A673 (cell line): ENCODE data around the gene SMARCC2. TPM values are rescaled to one million over a fixed set of nuclear protein-coding genes. Genes with fewer than 3 reads are reported as not detected.

Experiments
- BruUV-seq: library from RNA; stranded (reverse); fragments of 400-500 nt; replicated peaks from 2 replicates; lab custom pipeline; 2021; lab: Mats Ljungman, UMichigan
- CTCF ChIA-PET: fragments of 300-600 bp; sonication (Branson Sonifier 250); formaldehyde crosslinking; loops from one replicate; lab custom pipeline; 2022; ENCODE audit warnings: antibody characterized with exemption; lab: Charles Lee
- POLR2A ChIA-PET: fragments of 300-600 bp; sonication (Branson Sonifier 250); formaldehyde crosslinking; loops from one replicate; lab custom pipeline; 2022; ENCODE audit warnings: antibody characterized with exemption; ENCODE audit not compliant: low non-redundant PET; lab: Charles Lee
- DNase-seq: peaks from one replicate; pipeline ENCODE4 v3.0.0-alpha.2; 2015; ENCODE audit warnings: low spot score
- H3K27ac ChIP-seq: fragments of 200-600 bp; sonication (generic); 2 replicates; pipeline ENCODE4 v1.5.1; 2016; ENCODE audit warnings: mixed run types, low read depth, mild to moderate bottlenecking, mixed read lengths, antibody characterized with exemption, low read length; ENCODE audit not compliant: poor library complexity, severe bottlenecking
- H3K27me3 ChIP-seq: fragments of 200-600 bp; sonication (generic); replicated peaks from 2 replicates; pipeline ENCODE4 v1.6.1; 2017; ENCODE audit warnings: mixed run types, low read depth, mild to moderate bottlenecking, mixed read lengths, antibody characterized with exemption, low read length; ENCODE audit not compliant: insufficient read depth, poor library complexity
- H3K36me3 ChIP-seq: fragments of 200-600 bp; sonication (generic); 2 replicates; pipeline ENCODE4 v1.6.1; 2016; ENCODE audit warnings: mixed run types, mild to moderate bottlenecking, mixed read lengths, antibody characterized with exemption, low read length; ENCODE audit not compliant: insufficient read depth, poor library complexity, severe bottlenecking
- H3K4me1 ChIP-seq: fragments of 200-600 bp; sonication (generic); 2 replicates; pipeline ENCODE4 v1.6.1; 2017; ENCODE audit warnings: mixed run types, mild to moderate bottlenecking, mixed read lengths, antibody characterized with exemption, low read length; ENCODE audit not compliant: insufficient read depth, poor library complexity, severe bottlenecking
- H3K4me3 ChIP-seq: fragments of 200-600 bp; sonication (generic); 2 replicates; pipeline ENCODE4 v1.5.1; 2016; ENCODE audit warnings: low read depth, mixed run types, mild to moderate bottlenecking, mixed read lengths, low read length; ENCODE audit not compliant: poor library complexity, severe bottlenecking
- H3K9me3 ChIP-seq: fragments of 200-600 bp; sonication (generic); 2 replicates; pipeline ENCODE4 v1.6.1; 2016; ENCODE audit warnings: mixed run types, low read depth, mild to moderate bottlenecking, mixed read lengths, antibody characterized with exemption, low read length; ENCODE audit not compliant: poor library complexity, severe bottlenecking
- EZH2 ChIP-seq: fragments of 200-600 bp; sonication (generic); IDR thresholded peaks from 2 replicates; pipeline ENCODE4 v1.6.1; 2017; ENCODE audit warnings: borderline replicate concordance, low read depth, mild to moderate bottlenecking, mixed read lengths, antibody characterized with exemption, low read length; ENCODE audit not compliant: poor library complexity, severe bottlenecking
- intact Hi-C: fragments of 100-400 bp; cut with micrococcal nuclease; formaldehyde crosslinking; loops from one replicate; pipeline ENCODE4 v1.10.0; 2022; ENCODE audit not compliant: unreplicated experiment
- total RNA-seq: library from RNA; stranded (reverse); gene quantifications from 2 replicates; pipeline ENCODE4 v1.2.3, GENCODE V29; 2021
- TF ChIP-seq, protein P1 (sequence below): fragments of 300-800, 200-600 bp; sonication (generic); conservative IDR thresholded peaks from 2 replicates; pipeline ENCODE4 v1.5.1; 2017; ENCODE audit warnings: low read depth, mild to moderate bottlenecking, antibody characterized with exemption, low read length, moderate library complexity, mixed read lengths

Gene SMARCC2
- total RNA-seq, 1 experiment from 2014 or later: 133 TPM

DNA sequence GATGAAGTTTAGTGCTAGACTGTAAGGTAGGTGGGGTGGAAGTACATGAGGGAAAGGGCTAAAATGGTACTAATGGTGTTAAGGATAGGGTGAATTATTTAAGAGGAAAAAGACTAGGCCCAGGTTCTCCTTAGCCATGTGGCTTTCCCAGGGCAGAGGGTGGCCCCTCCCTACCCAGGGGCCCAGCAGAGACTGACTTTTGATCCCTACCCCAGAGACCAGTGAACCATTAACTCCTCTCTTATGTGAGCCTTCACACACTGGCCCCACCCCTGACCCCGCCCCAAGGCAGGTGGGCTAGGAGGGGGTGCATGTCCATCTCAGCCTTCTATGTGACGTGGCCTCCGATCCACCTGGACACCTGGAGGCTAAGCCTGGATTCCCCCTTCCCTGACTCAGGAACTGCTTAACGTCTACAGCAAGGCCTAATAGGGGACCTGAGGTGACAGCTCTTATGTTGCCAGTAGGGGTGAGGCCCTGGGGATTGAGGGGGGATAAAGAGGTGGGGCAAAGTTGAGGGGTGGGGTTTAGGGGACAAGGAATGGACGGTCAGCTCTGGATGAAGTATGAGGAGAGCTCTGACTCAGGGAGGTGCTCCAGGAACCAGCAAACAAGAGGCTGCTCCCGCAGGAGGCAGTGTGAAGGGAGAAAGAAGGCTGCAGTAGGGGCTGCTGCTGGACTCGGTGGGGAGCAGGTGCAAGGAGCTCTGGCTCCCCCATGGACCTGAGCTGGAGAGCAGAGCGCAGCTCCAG, 41.3 kb upstream of the SMARCC2 start:
- CTCF ChIA-PET: no interaction called here
- no peaks in the 10 kb centered on the region for H3K36me3 ChIP-seq
- TF ChIP-seq EZH2: no peak
- TF ChIP-seq, protein P1, sequence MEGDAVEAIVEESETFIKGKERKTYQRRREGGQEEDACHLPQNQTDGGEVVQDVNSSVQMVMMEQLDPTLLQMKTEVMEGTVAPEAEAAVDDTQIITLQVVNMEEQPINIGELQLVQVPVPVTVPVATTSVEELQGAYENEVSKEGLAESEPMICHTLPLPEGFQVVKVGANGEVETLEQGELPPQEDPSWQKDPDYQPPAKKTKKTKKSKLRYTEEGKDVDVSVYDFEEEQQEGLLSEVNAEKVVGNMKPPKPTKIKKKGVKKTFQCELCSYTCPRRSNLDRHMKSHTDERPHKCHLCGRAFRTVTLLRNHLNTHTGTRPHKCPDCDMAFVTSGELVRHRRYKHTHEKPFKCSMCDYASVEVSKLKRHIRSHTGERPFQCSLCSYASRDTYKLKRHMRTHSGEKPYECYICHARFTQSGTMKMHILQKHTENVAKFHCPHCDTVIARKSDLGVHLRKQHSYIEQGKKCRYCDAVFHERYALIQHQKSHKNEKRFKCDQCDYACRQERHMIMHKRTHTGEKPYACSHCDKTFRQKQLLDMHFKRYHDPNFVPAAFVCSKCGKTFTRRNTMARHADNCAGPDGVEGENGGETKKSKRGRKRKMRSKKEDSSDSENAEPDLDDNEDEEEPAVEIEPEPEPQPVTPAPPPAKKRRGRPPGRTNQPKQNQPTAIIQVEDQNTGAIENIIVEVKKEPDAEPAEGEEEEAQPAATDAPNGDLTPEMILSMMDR: no peak
- H3K4me1 ChIP-seq: no peaks in the 10 kb centered on the region
- POLR2A ChIA-PET: no interaction called here
- BruUV-seq: no TSS peak
- intact Hi-C loops: no loop called here
- no peaks in the 10 kb centered on the region for H3K27me3 ChIP-seq
- no peaks in the 10 kb centered on the region for H3K9me3 ChIP-seq
- H3K27ac ChIP-seq: no peak overlapping the region
- DNase-seq: no peak
- no peak overlapping the region for H3K4me3 ChIP-seq

GRCh38 chr12:56229916-56230431, 40.7 kb upstream of the SMARCC2 start, which contains the start of gene SLC39A5:
Gene SLC39A5, plus strand, starts transcription at chr12:56230051. Its CDS starts 1,224 bp downstream, at chr12:56231275.
- POLR2A ChIA-PET: no interaction called here
- Histone ChIP-seq H3K27ac (no peak within 1 kb of the TSS), H3K27me3 (no peaks in the 10 kb centered on the region), H3K9me3 (no peaks in the 10 kb centered on the region), H3K36me3 (no peaks in the 10 kb centered on the region), H3K4me3 (no peak within 1 kb of the TSS), H3K4me1 (no peaks in the 10 kb centered on the region)
- TF ChIP-seq EZH2: no peak
- TF ChIP-seq, protein P1: no peak
- intact Hi-C loops: no loop called here
- BruUV-seq: no TSS peak
- no peak for DNase-seq
- CTCF ChIA-PET: no interaction called here

GRCh38 chr12:56229082-56229481, 39.8 kb upstream of the SMARCC2 start:
- no peak overlapping the region for H3K27ac ChIP-seq
- no peaks in the 10 kb centered on the region for H3K36me3 ChIP-seq
- ChIA-PET POLR2A (no interaction called here), CTCF (no interaction called here)
- no peak overlapping the region for H3K4me3 ChIP-seq
- no peaks in the 10 kb centered on the region for H3K27me3 ChIP-seq
- no peak for DNase-seq
- no peak for TF ChIP-seq EZH2
- TF ChIP-seq, protein P1: no peak
- intact Hi-C loops: no loop called here
- no peaks in the 10 kb centered on the region for H3K9me3 ChIP-seq
- BruUV-seq: no TSS peak
- H3K4me1 ChIP-seq: no peaks in the 10 kb centered on the region
